ENCODE measurements around the gene EIF4B. TPM values are rescaled to one million over a fixed set of nuclear protein-coding genes. Genes with fewer than 3 reads are reported as not detected.
A peak's percentile ranks its signal among the peaks of the same experiment; 100 is the strongest.

EIF4B gene
- total RNA-seq, 1 donor from 2014 or later: 726 TPM

DNA sequence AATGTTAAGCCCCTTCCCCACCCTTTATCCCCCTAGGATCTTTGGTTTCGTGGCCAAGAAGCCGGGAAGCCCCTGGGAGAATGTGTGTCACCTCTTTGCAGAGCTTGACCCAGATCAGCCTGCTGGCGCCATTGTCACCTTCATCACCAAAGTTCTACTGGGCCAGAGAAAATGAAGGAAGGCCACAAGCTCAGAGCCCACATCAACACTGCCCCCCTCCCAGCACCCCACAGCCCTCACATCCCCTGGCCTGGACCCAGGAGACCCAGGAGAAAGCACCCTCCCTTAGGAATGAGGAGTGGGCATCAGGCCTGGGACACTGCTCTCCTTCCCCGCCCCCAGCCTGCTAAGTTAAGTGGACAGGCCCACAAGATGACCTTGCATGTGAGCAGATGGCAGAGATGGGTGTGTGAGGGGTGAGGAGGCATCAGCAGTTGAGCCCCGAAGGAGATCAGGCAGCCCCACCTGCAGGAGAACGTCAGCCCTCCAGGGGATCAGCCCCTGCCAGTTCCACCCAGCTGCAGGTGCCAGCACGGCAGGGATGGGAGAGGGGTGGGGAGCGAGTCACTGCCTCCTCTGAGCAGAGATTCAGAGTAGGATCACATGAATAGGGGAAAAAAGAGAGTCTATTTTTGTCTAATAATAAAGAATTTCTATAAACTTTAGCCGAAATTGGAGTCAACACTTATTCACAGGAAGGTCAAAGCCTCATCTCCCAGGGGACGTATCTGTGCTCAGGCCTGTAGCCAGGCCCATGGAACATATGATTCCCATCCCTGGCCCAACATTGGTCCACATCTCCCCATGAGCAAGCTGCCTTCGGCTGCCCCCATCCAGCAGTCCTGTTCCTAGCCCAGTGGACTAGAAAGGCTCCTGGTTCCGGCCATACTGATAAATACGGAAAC, 57.7 kb downstream of the EIF4B start:
- Mint-ChIP-seq H3K36me3 (ENCODE audit: low read depth) (peaks cover 54% of the 10 kb centered on the region), H3K9me3 (no peaks in the 10 kb centered on the region), H3K27me3 (no peaks in the 10 kb centered on the region), H3K4me1 (peaks cover 7% of the 10 kb centered on the region), H3K27ac (no peak overlapping the region), H3K4me3 (no peak overlapping the region)
- TF ChIP-seq, protein P1, sequence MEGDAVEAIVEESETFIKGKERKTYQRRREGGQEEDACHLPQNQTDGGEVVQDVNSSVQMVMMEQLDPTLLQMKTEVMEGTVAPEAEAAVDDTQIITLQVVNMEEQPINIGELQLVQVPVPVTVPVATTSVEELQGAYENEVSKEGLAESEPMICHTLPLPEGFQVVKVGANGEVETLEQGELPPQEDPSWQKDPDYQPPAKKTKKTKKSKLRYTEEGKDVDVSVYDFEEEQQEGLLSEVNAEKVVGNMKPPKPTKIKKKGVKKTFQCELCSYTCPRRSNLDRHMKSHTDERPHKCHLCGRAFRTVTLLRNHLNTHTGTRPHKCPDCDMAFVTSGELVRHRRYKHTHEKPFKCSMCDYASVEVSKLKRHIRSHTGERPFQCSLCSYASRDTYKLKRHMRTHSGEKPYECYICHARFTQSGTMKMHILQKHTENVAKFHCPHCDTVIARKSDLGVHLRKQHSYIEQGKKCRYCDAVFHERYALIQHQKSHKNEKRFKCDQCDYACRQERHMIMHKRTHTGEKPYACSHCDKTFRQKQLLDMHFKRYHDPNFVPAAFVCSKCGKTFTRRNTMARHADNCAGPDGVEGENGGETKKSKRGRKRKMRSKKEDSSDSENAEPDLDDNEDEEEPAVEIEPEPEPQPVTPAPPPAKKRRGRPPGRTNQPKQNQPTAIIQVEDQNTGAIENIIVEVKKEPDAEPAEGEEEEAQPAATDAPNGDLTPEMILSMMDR (IDR thresholded peaks at IDR 0.05): no peak
- no peak for ATAC-seq (ENCODE audit: low read depth)
- POLR2A ChIA-PET: interaction anchor here (1.2 to 1.3 kb wide), 2 partner anchors 15 to 39 kb away, joined by 3 to 4 read pairs; partner anchors contain the start of gene SPRYD3
- intact Hi-C loops (cut with micrococcal nuclease): no loop called here
- CTCF ChIA-PET: interaction anchor here (2.4 to 8.1 kb wide), 4 partner anchors 14 to 223 kb away, joined by 10 to 133 read pairs (median 48); partner anchors contain the start of genes IGFBP6 and SPRYD3
- DNase-seq: no peak

DNA sequence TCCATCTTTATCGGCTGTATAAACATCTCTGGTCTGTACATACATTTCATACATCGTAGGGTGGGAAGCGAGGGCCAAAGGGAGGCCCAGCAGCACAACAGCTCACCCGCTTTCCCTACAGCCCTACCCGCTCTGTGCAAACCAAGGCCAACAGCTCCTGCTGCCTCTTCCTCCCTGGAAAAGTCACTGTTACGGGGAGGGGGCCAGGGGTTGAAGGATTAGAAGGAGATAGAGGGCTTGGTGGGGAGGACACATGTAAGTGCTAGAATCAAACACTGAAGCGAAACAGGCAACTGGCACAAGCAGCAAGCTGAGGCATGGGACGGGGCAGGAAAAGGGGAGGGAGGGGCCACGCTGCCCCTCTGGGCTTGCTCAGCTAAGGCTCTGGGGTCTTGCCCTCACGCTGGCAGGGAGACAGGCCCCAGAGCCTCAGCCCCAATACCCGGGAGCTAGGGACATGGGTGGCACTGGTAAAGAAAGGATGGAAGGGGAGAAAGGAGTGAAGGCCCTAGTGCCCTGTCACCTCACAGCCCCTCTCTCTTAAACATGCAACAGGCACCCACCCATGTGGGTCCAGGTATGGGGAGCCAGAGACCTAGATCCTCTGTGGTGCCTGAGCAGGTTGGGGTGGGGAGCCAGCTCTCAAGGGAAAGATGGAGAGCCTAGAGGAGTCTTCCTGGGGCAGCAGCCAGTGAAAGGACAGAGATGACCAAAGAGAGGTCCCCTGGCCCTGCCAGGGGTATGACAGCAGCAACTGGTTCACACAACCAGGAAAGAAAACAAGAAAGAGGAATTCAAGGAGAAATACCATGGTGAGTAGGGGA, 58.6 kb downstream of the EIF4B start:
- intact Hi-C loops (cut with micrococcal nuclease): no loop called here
- no peak for ATAC-seq (ENCODE audit: low read depth)
- TF ChIP-seq, protein P1 (IDR thresholded peaks at IDR 0.05): no peak
- DNase-seq: no peak
- CTCF ChIA-PET: interaction anchor here (1.1 to 8.1 kb wide), 12 partner anchors 7 to 280 kb away, joined by 3 to 133 read pairs (median 8); partner anchors contain the start of genes IGFBP6, SOAT2 and SPRYD3
- Mint-ChIP-seq H3K27me3 (no peaks in the 10 kb centered on the region), H3K36me3 (ENCODE audit: low read depth) (peaks cover 63% of the 10 kb centered on the region), H3K4me3 (no peak overlapping the region), H3K4me1 (peaks cover 7% of the 10 kb centered on the region), H3K9me3 (no peaks in the 10 kb centered on the region), H3K27ac (no peak overlapping the region)
- POLR2A ChIA-PET: interaction anchor here (0.8 to 1.6 kb wide), 2 partner anchors 14 to 33 kb away, joined by 3 to 7 read pairs; partner anchors contain the start of gene SPRYD3

DNA sequence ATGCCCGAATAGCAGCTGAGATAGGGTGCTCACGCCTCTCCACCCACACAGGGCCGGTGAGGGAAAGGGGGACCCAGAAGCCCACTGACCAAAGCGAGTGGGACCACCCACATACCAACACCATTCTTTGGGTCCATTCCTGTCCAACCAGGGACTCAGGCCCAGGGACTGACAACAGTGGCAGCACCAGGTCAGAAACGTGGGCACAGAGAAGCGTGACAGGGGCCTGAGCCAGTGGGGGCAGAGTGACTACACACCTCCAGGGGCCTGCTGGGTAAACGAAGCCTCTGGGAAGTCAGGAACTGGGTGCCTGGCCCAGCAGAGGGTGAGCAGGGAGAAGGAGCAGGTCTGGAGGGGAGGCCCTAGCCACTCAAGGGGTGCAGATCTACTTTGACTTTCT, 59.2 kb downstream of the EIF4B start:
- H3K27ac Mint-ChIP-seq: no peak overlapping the region
- DNase-seq (no peak), ATAC-seq (ENCODE audit: low read depth) (no peak)
- peaks cover 69% of the 10 kb centered on the region for H3K36me3 Mint-ChIP-seq (ENCODE audit: low read depth)
- ChIA-PET CTCF (interaction anchor here (0.7 to 8.1 kb wide), 19 partner anchors 8 to 280 kb away, joined by 3 to 133 read pairs (median 6); partner anchors contain the start of genes ESPL1, IGFBP6, SOAT2 and SPRYD3), POLR2A (interaction anchor here (0.8 to 1.6 kb wide), 5 partner anchors 14 to 34 kb away, joined by 3 to 7 read pairs (median 3); partner anchors contain the start of gene SPRYD3)
- H3K4me1 Mint-ChIP-seq: peaks cover 7% of the 10 kb centered on the region
- H3K9me3 Mint-ChIP-seq: no peaks in the 10 kb centered on the region
- no peaks in the 10 kb centered on the region for H3K27me3 Mint-ChIP-seq
- TF ChIP-seq, protein P1 (IDR thresholded peaks at IDR 0.05): no peak
- intact Hi-C loops (cut with micrococcal nuclease): no loop called here
- no peak overlapping the region for H3K4me3 Mint-ChIP-seq

DNA sequence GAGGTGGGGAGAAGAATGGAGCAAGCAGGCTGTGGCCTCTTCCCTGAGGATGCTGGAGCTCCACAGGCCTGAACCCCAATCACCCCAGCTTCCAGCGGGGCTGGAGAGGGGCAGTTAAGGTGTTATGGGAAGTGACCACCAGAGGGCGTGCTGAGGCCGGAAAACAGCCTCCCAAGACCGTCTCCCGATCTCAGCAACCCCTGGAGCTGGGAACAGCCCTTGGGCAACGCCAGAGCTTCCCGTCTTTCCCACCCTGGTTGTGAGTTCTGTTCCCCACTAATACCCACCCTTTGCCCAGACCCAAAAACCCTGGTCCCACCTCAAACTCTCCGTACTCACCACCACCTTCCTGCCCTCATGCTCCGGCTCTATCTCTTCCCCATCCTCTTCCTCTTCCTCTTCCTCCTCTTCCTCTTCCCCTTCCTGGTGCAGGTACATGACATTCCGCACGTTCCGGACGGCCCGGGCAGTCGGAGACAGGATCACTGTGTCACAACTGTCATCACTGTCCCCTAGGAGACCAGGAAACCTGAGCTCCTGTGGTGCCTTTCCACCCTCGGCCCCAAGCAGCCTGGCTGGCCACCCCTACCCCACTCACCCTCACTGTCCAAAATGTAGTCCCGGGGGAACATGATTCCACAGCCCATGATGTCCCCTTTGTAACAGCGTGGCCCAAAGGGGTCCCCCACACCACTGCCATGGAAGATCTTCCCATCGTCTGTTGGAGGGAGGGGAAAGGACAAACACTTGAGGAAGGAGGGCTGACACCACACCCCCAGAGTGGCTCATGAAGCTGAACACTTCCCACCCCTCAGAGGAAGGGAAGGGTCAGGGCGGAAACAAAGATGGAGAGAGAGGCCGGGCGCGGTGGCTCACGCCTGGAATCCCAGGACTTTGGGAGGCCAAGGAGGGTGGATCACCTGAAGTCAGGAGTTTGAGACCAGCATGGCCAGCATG, 60.0 kb downstream of the EIF4B start:
- intact Hi-C loops (cut with micrococcal nuclease): loop anchor here (1.0 to 2.0 kb wide), 4 partner anchors 33 to 279 kb away; no protein-coding TSS in a partner anchor
- ATAC-seq (ENCODE audit: low read depth): peak; percentile 63

More for the DNA sequence above, 60.0 kb downstream of the EIF4B start:
- Mint-ChIP-seq H3K4me1 (peaks cover 10% of the 10 kb centered on the region), H3K9me3 (no peaks in the 10 kb centered on the region), H3K27me3 (no peaks in the 10 kb centered on the region), H3K36me3 (ENCODE audit: low read depth) (peaks cover 76% of the 10 kb centered on the region), H3K27ac (no peak overlapping the region), H3K4me3 (no peak overlapping the region)
- DNase-seq: peak; percentile 55
- ChIA-PET POLR2A (interaction anchor here (0.8 to 1.6 kb wide), 5 partner anchors 13 to 33 kb away, joined by 3 to 7 read pairs (median 3); partner anchors contain the start of gene SPRYD3), CTCF (interaction anchor here (0.7 to 8.1 kb wide), 20 partner anchors 9 to 279 kb away, joined by 3 to 133 read pairs (median 6); partner anchors contain the start of genes ESPL1, IGFBP6, SOAT2 and SPRYD3)
- TF ChIP-seq, protein P1 (IDR thresholded peaks at IDR 0.05): no peak
